GM19099 (cell line): Measurements from ENCODE around the gene IFNB1.

Experiments used
- POLR2A ChIP-seq: IDR thresholded peaks from 3 replicates; pipeline ENCODE4 v1.6.1; 2011; ENCODE audit warnings: low read depth; ENCODE audit not compliant: insufficient read length; ENCODE audit errors: extremely low read depth

The IFNB1 gene

GRCh38 chr9:21030389-21031035 is 47.2 kb downstream of the IFNB1 start:
- no peak for TF ChIP-seq POLR2A

- TF ChIP-seq POLR2A: no peak
Observed at GRCh38 chr9:21029661-21030060, 48.1 kb downstream of the IFNB1 start.

GRCh38 chr9:21028466-21028865 is 49.3 kb downstream of the IFNB1 start:
- no peak for TF ChIP-seq POLR2A

- TF ChIP-seq POLR2A: no peak
Observed at GRCh38 chr9:21027295-21027694, 50.4 kb downstream of the IFNB1 start.
